Smooth muscle cell (in vitro differentiated cells): Measurements from ENCODE around the gene FUOM. TPM values are rescaled to one million over a fixed set of nuclear protein-coding genes. Genes with fewer than 3 reads are reported as not detected.

Experiments
- DNase-seq: peaks from one replicate; lab custom pipeline; 2025; ENCODE audit not compliant: unreplicated experiment; lab: John Stamatoyannopoulos, UW
- H2AFZ ChIP-seq: fragments of 200-600 bp; sonication (generic); 2 replicates; pipeline ENCODE4 v1.6.0; 2016; ENCODE audit warnings: antibody characterized with exemption, low read depth, mild to moderate bottlenecking
- H3F3A ChIP-seq: fragments of 200-600 bp; sonication (generic); 2 replicates; pipeline ENCODE4 v1.6.0; 2017; ENCODE audit warnings: antibody characterized with exemption, low read depth
- H3K27ac ChIP-seq: fragments of 200-600 bp; sonication (generic); 2 replicates; pipeline ENCODE4 v1.5.1; 2016; ENCODE audit warnings: low read depth, mild to moderate bottlenecking
- H3K27me3 ChIP-seq: fragments of 200-600 bp; sonication (generic); 2 replicates; pipeline ENCODE4 v1.6.1; 2016; ENCODE audit warnings: low read depth, mild to moderate bottlenecking
- H3K36me3 ChIP-seq: fragments of 200-600 bp; sonication (generic); 2 replicates; pipeline ENCODE4 v1.5.1; 2016; ENCODE audit warnings: low read depth
- H3K4me1 ChIP-seq: fragments of 200-600 bp; sonication (generic); 2 replicates; pipeline ENCODE4 v1.5.1; 2016; ENCODE audit warnings: low read depth
- H3K4me2 ChIP-seq: fragments of 200-600 bp; sonication (generic); 2 replicates; pipeline ENCODE4 v1.6.0; 2016; ENCODE audit warnings: mild to moderate bottlenecking
- H3K4me3 ChIP-seq: fragments of 200-600 bp; sonication (generic); 2 replicates; pipeline ENCODE4 v1.5.1; 2016; ENCODE audit warnings: mild to moderate bottlenecking
- H3K79me2 ChIP-seq: fragments of 200-600 bp; sonication (generic); 2 replicates; pipeline ENCODE4 v1.6.0; 2016; ENCODE audit warnings: low read depth, mild to moderate bottlenecking
- H3K9ac ChIP-seq: fragments of 200-600 bp; sonication (generic); 2 replicates; pipeline ENCODE4 v1.6.0; 2016; ENCODE audit warnings: low read depth
- H3K9me3 ChIP-seq: fragments of 200-600 bp; sonication (generic); replicated peaks from 2 replicates; pipeline ENCODE4 v1.5.1; 2016; ENCODE audit warnings: low read depth
- H4K20me1 ChIP-seq: fragments of 200-600 bp; sonication (generic); 2 replicates; pipeline ENCODE4 v1.6.0; 2016; ENCODE audit warnings: low read depth
- WGBS: methylation state at CpG from one replicate; pipeline ENCODE4 v1.1.7; 2016; ENCODE audit warnings: low lambda C conversion rate; 5-methylcytosine and 5-hydroxymethylcytosine counted together
- polyA plus RNA-seq: library from polyadenylated mRNA; unstranded; fragments of >200 nt; fragmentation: Nextera tagmentation; extraction: Ambion mirVana; gene quantifications from 2 replicates; pipeline ENCODE4 v1.2.1, GENCODE V29; 2016
- total RNA-seq: library from RNA; depleted of rRNA; stranded (reverse); fragments of >200 nt; gene quantifications from 2 replicates; pipeline ENCODE4 v1.2.3, GENCODE V29; 2014
- TF ChIP-seq, protein P1 (sequence below): fragments of 200-600 bp; sonication (generic); IDR thresholded peaks from 2 replicates; pipeline ENCODE4 v1.5.1; 2017; ENCODE audit warnings: borderline replicate concordance, mild to moderate bottlenecking, antibody characterized with exemption; ENCODE audit not compliant: insufficient read depth, poor library complexity, severe bottlenecking

FUOM gene
- total and polyA plus RNA-seq, 2 experiments from 2014 or later, result 19.5 to 46.7 TPM

DNA sequence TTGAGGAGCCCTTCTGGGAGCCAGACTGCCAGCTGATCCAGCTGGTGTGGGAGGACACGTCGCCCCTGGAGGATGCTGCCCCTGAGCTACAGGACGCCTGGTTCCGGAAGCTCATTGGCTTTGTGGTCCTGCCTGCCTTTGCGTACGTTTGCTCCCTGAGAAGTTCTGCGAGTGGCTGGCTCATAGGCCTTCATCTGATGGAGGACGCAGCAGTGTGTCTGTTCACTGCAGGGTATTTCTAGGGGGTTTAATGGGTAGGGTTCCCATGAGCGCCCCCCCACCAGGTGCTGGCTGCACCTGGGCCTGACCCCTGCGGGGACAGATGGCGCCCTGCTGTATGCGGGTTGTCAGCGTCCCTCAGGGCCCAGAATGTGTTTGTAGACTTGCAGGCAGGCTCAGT, 26.3 kb upstream of the FUOM start:
- H3K4me1 ChIP-seq, result peaks cover 3% of the 10 kb centered on the region
- H3K4me2 ChIP-seq, result no peak overlapping the region
- no peak for DNase-seq
- H3K36me3 ChIP-seq, result no peaks in the 10 kb centered on the region
- H4K20me1 ChIP-seq, result no peaks in the 10 kb centered on the region
- H3K27ac ChIP-seq, result no peak overlapping the region
- 86% methylated on average over 13 of the region's 13 CpGs for WGBS
- H3F3A ChIP-seq, result no peaks in the 10 kb centered on the region
- H3K9me3 ChIP-seq, result no peaks in the 10 kb centered on the region
- no peaks in the 10 kb centered on the region for H3K27me3 ChIP-seq
- no peaks in the 10 kb centered on the region for H3K79me2 ChIP-seq
- H3K9ac ChIP-seq, result no peak overlapping the region
- no peak overlapping the region for H3K4me3 ChIP-seq
- TF ChIP-seq, protein P1, sequence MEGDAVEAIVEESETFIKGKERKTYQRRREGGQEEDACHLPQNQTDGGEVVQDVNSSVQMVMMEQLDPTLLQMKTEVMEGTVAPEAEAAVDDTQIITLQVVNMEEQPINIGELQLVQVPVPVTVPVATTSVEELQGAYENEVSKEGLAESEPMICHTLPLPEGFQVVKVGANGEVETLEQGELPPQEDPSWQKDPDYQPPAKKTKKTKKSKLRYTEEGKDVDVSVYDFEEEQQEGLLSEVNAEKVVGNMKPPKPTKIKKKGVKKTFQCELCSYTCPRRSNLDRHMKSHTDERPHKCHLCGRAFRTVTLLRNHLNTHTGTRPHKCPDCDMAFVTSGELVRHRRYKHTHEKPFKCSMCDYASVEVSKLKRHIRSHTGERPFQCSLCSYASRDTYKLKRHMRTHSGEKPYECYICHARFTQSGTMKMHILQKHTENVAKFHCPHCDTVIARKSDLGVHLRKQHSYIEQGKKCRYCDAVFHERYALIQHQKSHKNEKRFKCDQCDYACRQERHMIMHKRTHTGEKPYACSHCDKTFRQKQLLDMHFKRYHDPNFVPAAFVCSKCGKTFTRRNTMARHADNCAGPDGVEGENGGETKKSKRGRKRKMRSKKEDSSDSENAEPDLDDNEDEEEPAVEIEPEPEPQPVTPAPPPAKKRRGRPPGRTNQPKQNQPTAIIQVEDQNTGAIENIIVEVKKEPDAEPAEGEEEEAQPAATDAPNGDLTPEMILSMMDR, result no peak
- no peak overlapping the region for H2AFZ ChIP-seq

DNA sequence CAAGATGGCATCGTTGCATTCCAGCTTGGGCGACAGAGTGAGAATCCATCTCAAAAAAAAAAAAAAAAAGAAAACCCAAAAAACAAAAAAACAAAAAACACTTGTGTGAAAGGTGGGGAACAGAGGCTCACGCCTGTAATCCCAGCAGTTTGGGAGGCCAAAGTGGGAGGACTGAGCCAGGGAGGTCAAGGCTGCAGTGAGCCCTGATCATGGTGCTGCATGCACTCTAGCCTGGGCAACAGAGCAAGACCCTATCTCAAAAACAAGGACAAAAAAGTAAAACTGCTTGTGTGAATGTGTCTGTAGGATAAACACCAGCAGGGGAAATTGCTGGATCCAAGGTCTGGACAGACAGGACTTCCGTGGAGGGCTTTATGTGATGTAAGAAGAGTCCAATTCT, 25.7 kb upstream of the FUOM start:
- Histone ChIP-seq H2AFZ (no peak overlapping the region), H3K27ac (no peak overlapping the region), H4K20me1 (no peaks in the 10 kb centered on the region), H3K4me1 (peaks cover 3% of the 10 kb centered on the region), H3K27me3 (no peaks in the 10 kb centered on the region), H3K36me3 (no peaks in the 10 kb centered on the region), H3K79me2 (no peaks in the 10 kb centered on the region), H3F3A (no peaks in the 10 kb centered on the region), H3K9ac (no peak overlapping the region), H3K4me2 (no peak overlapping the region), H3K4me3 (no peak overlapping the region), H3K9me3 (no peaks in the 10 kb centered on the region)
- 87% methylated on average over 4 of the region's 4 CpGs for WGBS
- TF ChIP-seq, protein P1, result no peak
- DNase-seq, result no peak

GRCh38 chr10:133381036-133381435, 23.2 kb upstream of the FUOM start:
- DNase-seq, result no peak
- no peaks in the 10 kb centered on the region for H3K36me3 ChIP-seq
- H2AFZ ChIP-seq, result no peak overlapping the region
- no peaks in the 10 kb centered on the region for H3F3A ChIP-seq
- no peaks in the 10 kb centered on the region for H3K9me3 ChIP-seq
- H3K27ac ChIP-seq, result no peak overlapping the region
- 96% methylated on average over 8 of the region's 8 CpGs for WGBS
- TF ChIP-seq, protein P1, result no peak
- H3K27me3 ChIP-seq, result no peaks in the 10 kb centered on the region
- H3K4me2 ChIP-seq, result no peak overlapping the region
- no peaks in the 10 kb centered on the region for H4K20me1 ChIP-seq
- no peak overlapping the region for H3K9ac ChIP-seq
- no peak overlapping the region for H3K4me3 ChIP-seq
- no peaks in the 10 kb centered on the region for H3K79me2 ChIP-seq
- peaks cover 3% of the 10 kb centered on the region for H3K4me1 ChIP-seq
